ENCODE data around the gene FADS1. TPM values are rescaled to one million over a fixed set of nuclear protein-coding genes. Genes with fewer than 3 reads are reported as not detected.

The FADS1 gene
- total RNA-seq (2022; extraction: Qiagen RNA extraction; ENCODE audit: low read depth), result 126 to 169 TPM (median 143 TPM) in 5 replicates

DNA sequence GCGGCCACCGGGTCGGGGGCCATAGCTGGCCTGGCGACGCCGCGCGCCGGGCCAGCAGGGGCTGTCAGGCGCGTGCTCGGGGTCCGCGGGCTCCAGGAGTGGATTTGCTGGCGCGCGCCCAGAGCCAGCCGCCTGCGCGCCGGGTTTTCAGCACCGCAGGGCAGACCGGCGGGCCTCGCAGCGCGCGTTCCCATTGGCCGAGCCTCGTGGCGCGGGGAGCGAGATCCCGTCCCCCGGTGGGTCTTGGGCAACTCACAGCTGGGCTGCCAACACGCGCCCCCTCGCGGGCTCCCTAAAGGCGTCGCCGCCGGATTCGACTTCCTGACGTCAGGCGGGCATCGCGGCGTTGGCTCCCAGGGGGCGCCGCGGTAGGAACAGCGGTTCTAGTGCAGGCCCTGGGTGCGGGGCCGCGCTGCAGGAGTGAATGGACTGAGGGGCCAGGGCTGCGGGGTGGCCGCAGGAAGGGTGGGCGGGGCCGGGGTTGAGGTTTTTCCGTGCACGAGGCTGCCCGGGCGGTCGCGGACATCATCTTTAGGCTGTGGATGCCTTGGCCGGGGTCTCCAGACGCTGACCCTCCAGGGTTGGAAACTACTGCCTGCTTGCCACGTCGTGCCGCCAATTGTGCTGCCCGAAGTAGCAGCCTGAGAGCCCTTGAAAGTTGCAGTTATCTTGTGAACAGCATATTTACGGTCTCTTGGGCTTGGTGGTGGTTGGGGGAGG is at the start of gene FADS1:
Gene FADS1 (minus strand): TSS at position 268 of the 720 bp plus-strand sequence. CDS start 74 bp downstream, at position 194.

DNA sequence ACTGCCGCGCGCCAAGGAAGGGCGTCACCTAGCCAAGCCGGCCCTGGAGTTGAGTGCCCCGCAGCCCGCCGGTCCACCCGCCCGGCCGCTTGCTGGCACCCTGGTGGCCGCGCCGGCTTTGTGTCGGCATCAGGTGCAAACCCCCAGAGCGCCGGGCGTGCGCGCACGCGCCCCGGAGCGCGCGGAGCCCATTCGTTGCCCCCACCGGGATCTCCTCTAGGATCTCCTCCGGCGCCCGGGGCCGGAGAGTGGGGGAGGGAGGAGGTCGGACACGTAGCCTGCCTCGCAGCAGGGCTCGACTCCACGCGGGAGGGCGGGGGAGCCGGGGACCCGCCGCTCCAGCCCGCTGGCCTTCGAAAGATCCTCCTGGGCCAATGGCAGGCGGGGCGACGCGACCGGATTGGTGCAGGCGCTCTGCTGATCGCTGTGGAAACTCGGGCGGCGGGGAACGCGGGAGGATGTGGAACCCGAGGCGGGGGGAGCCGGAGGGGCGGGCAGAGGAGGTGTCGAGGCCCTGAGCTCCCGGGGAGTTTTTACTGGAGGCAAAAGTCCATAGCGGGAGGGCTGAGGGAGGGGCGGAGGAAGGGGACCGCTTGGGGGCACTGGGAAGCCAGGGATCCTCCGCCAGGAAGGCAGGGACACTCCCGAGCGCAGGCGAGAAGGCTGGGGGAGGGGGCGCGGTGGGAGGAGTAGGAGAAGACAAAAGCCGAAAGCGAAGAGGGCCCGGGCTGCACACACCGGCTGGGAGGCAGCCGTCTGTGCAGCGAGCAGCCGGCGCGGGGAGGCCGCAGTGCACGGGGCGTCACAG is 11.0 kb upstream of the FADS1 start, which contains the start of gene FADS2:
Gene FADS2 (plus strand): TSS at position 730 of the 808 bp plus-strand sequence. CDS start 91 bp downstream, outside the sequence.

DNA sequence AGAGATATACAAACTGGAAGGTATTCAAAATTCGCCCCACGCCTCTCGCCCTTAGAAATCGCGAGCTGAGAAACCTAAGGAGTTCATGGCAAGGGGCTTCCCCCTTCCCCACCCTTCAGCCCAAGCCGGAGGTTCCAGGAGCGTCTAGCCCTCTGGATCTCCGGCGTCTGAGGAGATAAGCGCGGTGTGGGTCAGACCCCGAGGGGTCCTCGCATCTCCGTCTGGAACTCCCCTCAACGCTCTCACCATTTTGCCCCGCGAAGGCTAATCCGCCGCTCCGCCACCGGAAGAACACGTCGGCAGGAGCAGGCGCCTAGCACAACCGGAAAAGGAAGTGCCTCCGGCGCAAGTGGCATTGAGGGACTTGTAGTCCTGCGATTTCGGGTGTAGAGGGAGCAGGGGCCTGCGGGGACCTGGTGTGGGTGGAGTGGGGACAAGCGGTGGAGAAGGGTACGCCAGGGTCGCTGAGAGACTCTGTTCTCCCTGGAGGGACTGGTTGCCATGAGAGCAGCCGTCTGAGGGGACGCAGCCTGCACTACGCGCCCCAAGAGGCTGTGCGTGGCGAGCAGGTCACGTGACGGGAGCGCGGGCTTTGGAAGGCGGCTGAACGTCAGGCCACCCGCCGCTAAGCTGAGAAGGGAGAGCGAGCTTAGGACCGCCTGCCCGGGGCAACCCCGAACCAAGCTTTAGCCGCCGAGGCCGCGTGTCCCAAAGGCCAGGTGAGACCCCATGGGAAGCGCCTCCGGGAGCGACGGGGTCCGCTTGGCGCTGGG is 24.3 kb downstream of the FADS1 start, which contains the start of the genes FEN1 and TMEM258:
Gene FEN1 (plus strand): TSS at position 602 of the 773 bp plus-strand sequence. CDS start 2,451 bp downstream, outside the sequence.
Gene TMEM258 (minus strand): TSS at position 290 of the 773 bp plus-strand sequence. CDS start 41 bp downstream, at position 249.

DNA sequence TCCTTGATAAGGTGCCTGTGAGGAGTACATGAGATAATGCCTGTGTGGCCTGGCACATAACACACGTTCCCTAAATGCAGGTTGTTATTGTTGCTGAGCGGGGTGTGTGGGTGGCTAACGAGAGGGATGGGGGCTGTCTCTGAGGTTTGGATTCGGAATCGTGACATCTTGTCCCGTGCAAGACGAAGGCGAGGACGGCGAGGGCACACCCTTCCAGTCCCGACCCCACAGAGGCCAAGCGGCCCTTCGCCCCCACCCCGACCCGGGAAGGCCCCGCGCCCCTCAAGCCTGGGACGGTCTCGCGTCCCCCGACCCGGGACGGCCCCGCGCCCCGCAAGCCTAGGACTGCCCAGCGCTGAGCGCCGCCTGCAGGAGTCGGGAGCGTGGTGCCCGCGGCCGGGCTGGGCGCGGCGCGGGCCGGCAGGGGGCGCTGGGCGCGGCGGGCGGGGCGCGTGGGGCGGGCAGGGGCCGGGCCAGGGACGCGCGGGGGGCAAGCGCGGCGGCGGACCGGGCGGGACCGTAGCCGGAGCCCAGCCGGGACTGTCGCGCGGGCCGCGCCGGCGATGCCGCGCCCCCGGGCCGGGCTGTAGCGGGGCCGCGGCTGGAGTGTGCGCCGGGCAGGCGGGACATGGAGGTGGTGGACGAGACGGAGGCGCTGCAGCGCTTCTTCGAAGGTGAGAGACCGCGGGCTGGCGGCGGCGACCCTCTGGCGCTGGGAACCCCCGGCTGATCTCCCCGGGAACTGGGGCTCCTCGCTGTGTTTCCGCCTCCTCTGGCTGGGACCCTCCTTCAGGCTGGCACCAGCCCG is 64.5 kb downstream of the FADS1 start, which contains the start of gene MYRF:
Gene MYRF (plus strand): TSS at position 520 of the 808 bp plus-strand sequence. CDS start 109 bp downstream, at position 629.

Other genes starting within 250 kb of the FADS1 start
- gene SYT7, start 235.9 kb downstream of the FADS1 start, total RNA-seq (2022; extraction: Qiagen RNA extraction; ENCODE audit: low read depth), result 0.92 to 1.2 TPM (median 1.1 TPM) in 5 replicates
- gene DAGLA, start 136.6 kb downstream of the FADS1 start, total RNA-seq (2022; extraction: Qiagen RNA extraction; ENCODE audit: low read depth), result 4.3 to 6.7 TPM (median 6.1 TPM) in 5 replicates
- gene MYRF, start 64.4 kb downstream of the FADS1 start, total RNA-seq (2022; extraction: Qiagen RNA extraction; ENCODE audit: low read depth), result 16.3 to 22.1 TPM (median 20.9 TPM) in 5 replicates
- 200 to 282 TPM (median 216 TPM) in 5 replicates for gene TMEM258, start 24.4 kb downstream of the FADS1 start, total RNA-seq (2022; extraction: Qiagen RNA extraction; ENCODE audit: low read depth)
- gene FEN1, start 24.1 kb downstream of the FADS1 start, total RNA-seq (2022; extraction: Qiagen RNA extraction; ENCODE audit: low read depth), result 105 to 115 TPM (median 109 TPM) in 5 replicates
- gene FADS2, start 11.3 kb upstream of the FADS1 start, total RNA-seq (2022; extraction: Qiagen RNA extraction; ENCODE audit: low read depth), result 259 to 325 TPM (median 293 TPM) in 5 replicates
- gene FADS3, start 74.5 kb upstream of the FADS1 start, total RNA-seq (2022; extraction: Qiagen RNA extraction; ENCODE audit: low read depth), result 37.3 to 56.8 TPM (median 48.5 TPM) in 5 replicates
- gene RAB3IL1, start 100.6 kb upstream of the FADS1 start, total RNA-seq (2022; extraction: Qiagen RNA extraction; ENCODE audit: low read depth), result 9.9 to 13.9 TPM (median 10.2 TPM) in 5 replicates
- 2.2 to 7.4 TPM (median 4.6 TPM) in 5 replicates for gene BEST1, start 133.3 kb upstream of the FADS1 start, total RNA-seq (2022; extraction: Qiagen RNA extraction; ENCODE audit: low read depth)
- 8,240 to 18,597 TPM (median 15,839 TPM) in 5 replicates for gene FTH1, start 150.6 kb upstream of the FADS1 start, total RNA-seq (2022; extraction: Qiagen RNA extraction; ENCODE audit: low read depth)